Loucy (cell line): ENCODE results near the gene OVOL1.

Experiments
- H2AFZ ChIP-seq: fragments of 200-600 bp; sonication (generic); 2 replicates; pipeline ENCODE4 v1.6.0; 2016; ENCODE audit warnings: antibody characterized with exemption, mild to moderate bottlenecking, low read length, moderate library complexity
- H3F3A ChIP-seq: fragments of 200-600 bp; 2 replicates; pipeline ENCODE4 v1.6.0; 2016; ENCODE audit warnings: antibody characterized with exemption, low read depth, mild to moderate bottlenecking
- H3K27me3 ChIP-seq: fragments of 200-600 bp; sonication (generic); 2 replicates; pipeline ENCODE4 v1.6.1; 2014; ENCODE audit warnings: low read length, mild to moderate bottlenecking; ENCODE audit not compliant: insufficient read depth, poor library complexity, severe bottlenecking
- H3K36me3 ChIP-seq: fragments of 200-600 bp; sonication (generic); 2 replicates; pipeline ENCODE4 v1.6.1; 2016; ENCODE audit warnings: low read length; ENCODE audit not compliant: insufficient read depth
- H3K4me1 ChIP-seq: fragments of 200-600 bp; sonication (generic); 2 replicates; pipeline ENCODE4 v1.5.1; 2014; ENCODE audit warnings: low read length, mild to moderate bottlenecking; ENCODE audit not compliant: insufficient read depth, poor library complexity, severe bottlenecking
- H3K4me2 ChIP-seq: fragments of 200-600 bp; sonication (generic); 2 replicates; pipeline ENCODE4 v1.6.0; 2014; ENCODE audit warnings: antibody characterized with exemption, low read length, low read depth, mild to moderate bottlenecking; ENCODE audit not compliant: poor library complexity, severe bottlenecking
- H3K4me3 ChIP-seq: fragments of 200-600 bp; sonication (generic); 2 replicates; pipeline ENCODE4 v1.5.1; 2014; ENCODE audit warnings: low read length, mild to moderate bottlenecking, mixed read lengths; ENCODE audit not compliant: poor library complexity, severe bottlenecking
- H3K79me2 ChIP-seq: fragments of 200-600 bp; sonication (generic); 2 replicates; pipeline ENCODE4 v1.6.1; 2014; ENCODE audit warnings: low read length; ENCODE audit not compliant: insufficient read depth
- H3K9ac ChIP-seq: fragments of 200-600 bp; sonication (generic); 2 replicates; pipeline ENCODE4 v1.6.0; 2014; ENCODE audit warnings: mild to moderate bottlenecking, low read depth, low read length, moderate library complexity; ENCODE audit not compliant: poor library complexity, severe bottlenecking
- H3K9me2 ChIP-seq: fragments of 200-600 bp; sonication (generic); replicated peaks from 2 replicates; pipeline ENCODE4 v1.6.1; 2016; ENCODE audit warnings: low read depth, low read length, mixed read lengths
- H3K9me3 ChIP-seq: fragments of 200-600 bp; sonication (generic); 2 replicates; pipeline ENCODE4 v1.6.1; 2014; ENCODE audit warnings: mild to moderate bottlenecking, antibody characterized with exemption, low read length, low read depth; ENCODE audit not compliant: insufficient read depth
- H4K20me1 ChIP-seq: fragments of 200-600 bp; sonication (generic); 2 replicates; pipeline ENCODE4 v1.6.0; 2014; ENCODE audit warnings: antibody characterized with exemption, low read length, mild to moderate bottlenecking; ENCODE audit not compliant: insufficient read depth, poor library complexity, severe bottlenecking
- CTCF ChIP-seq: fragments of 200-600 bp; sonication (generic); conservative IDR thresholded peaks from 2 replicates; pipeline ENCODE4 v1.5.1; 2014; ENCODE audit warnings: mild to moderate bottlenecking, antibody characterized with exemption, low read length
- EZH2phosphoT487 ChIP-seq: fragments of 200-600 bp; IDR thresholded peaks from 2 replicates; pipeline ENCODE4 v1.6.1; 2018; ENCODE audit warnings: antibody characterized with exemption, mild to moderate bottlenecking, moderate library complexity, borderline replicate concordance

OVOL1 gene

GRCh38 chr11:65787649-65788622, 1.1 kb downstream of the OVOL1 start:
- Histone ChIP-seq H3K36me3 (no peaks in the 10 kb centered on the region), H3K4me3 (no peak overlapping the region), H3K9ac (no peak overlapping the region), H3K9me3 (no peaks in the 10 kb centered on the region), H2AFZ (no peak overlapping the region), H3K4me2 (no peak overlapping the region), H3K27me3 (no peaks in the 10 kb centered on the region), H3K79me2 (no peaks in the 10 kb centered on the region), H3F3A (no peaks in the 10 kb centered on the region), H4K20me1 (no peaks in the 10 kb centered on the region), H3K4me1 (peaks cover 15% of the 10 kb centered on the region), H3K9me2 (no peaks in the 10 kb centered on the region)
- no peak for TF ChIP-seq CTCF
- no peak for TF ChIP-seq EZH2phosphoT487

GRCh38 chr11:65788821-65789220, 2.0 kb downstream of the OVOL1 start:
- Histone ChIP-seq H4K20me1 (no peaks in the 10 kb centered on the region), H3K9ac (no peak overlapping the region), H3K27me3 (no peaks in the 10 kb centered on the region), H3K9me3 (no peaks in the 10 kb centered on the region), H3K9me2 (no peaks in the 10 kb centered on the region), H3K4me3 (no peak overlapping the region), H3F3A (no peaks in the 10 kb centered on the region), H3K4me2 (no peak overlapping the region), H3K36me3 (no peaks in the 10 kb centered on the region), H2AFZ (no peak overlapping the region), H3K4me1 (peaks cover 15% of the 10 kb centered on the region), H3K79me2 (no peaks in the 10 kb centered on the region)
- no peak for TF ChIP-seq CTCF

- TF ChIP-seq EZH2phosphoT487: no peak
- TF ChIP-seq CTCF: no peak
- Histone ChIP-seq H3K27me3 (no peaks in the 10 kb centered on the region), H3K9ac (no peak overlapping the region), H2AFZ (no peak overlapping the region), H3K4me2 (no peak overlapping the region), H3K9me2 (no peaks in the 10 kb centered on the region), H3K4me1 (peaks cover 15% of the 10 kb centered on the region), H3F3A (no peaks in the 10 kb centered on the region), H3K4me3 (no peak overlapping the region), H3K9me3 (no peaks in the 10 kb centered on the region), H3K36me3 (no peaks in the 10 kb centered on the region), H4K20me1 (no peaks in the 10 kb centered on the region), H3K79me2 (no peaks in the 10 kb centered on the region)
These were observed 2.6 kb downstream of the OVOL1 start for GRCh38 chr11:65789230-65790103.
